ENCODE data around the gene ARHGAP15.

The ARHGAP15 gene

GRCh38 chr2:143691121-143691520 lies 561.9 kb downstream of the ARHGAP15 start:
- no peak for DNase-seq (ENCODE audit: low read depth)

GRCh38 chr2:143692162-143692561 lies 562.9 kb downstream of the ARHGAP15 start:
- no peak for DNase-seq (ENCODE audit: low read depth)

GRCh38 chr2:143692967-143693366 lies 563.7 kb downstream of the ARHGAP15 start:
- no peak for DNase-seq (ENCODE audit: low read depth)

- DNase-seq (ENCODE audit: low read depth): no peak
Observed at GRCh38 chr2:143694335-143694734, 565.1 kb downstream of the ARHGAP15 start.

GRCh38 chr2:143696651-143697050 lies 567.4 kb downstream of the ARHGAP15 start:
- no peak for DNase-seq (ENCODE audit: low read depth)

GRCh38 chr2:143697744-143698143 lies 568.5 kb downstream of the ARHGAP15 start:
- DNase-seq (ENCODE audit: low read depth): no peak

GRCh38 chr2:143698352-143698751 lies 569.1 kb downstream of the ARHGAP15 start:
- no peak for DNase-seq (ENCODE audit: low read depth)

GRCh38 chr2:143698888-143699570 lies 569.8 kb downstream of the ARHGAP15 start:
- no peak for DNase-seq (ENCODE audit: low read depth)

- DNase-seq (ENCODE audit: low read depth): peak; percentile 37
Observed at GRCh38 chr2:143700865-143701264, 571.6 kb downstream of the ARHGAP15 start.

GRCh38 chr2:143701785-143702184 lies 572.6 kb downstream of the ARHGAP15 start:
- no peak for DNase-seq (ENCODE audit: low read depth)

- DNase-seq (ENCODE audit: low read depth): no peak
Observed at GRCh38 chr2:143702931-143703330, 573.7 kb downstream of the ARHGAP15 start.

GRCh38 chr2:143704451-143705106 lies 575.4 kb downstream of the ARHGAP15 start:
- no peak for DNase-seq (ENCODE audit: low read depth)

GRCh38 chr2:143705108-143705707 lies 576.0 kb downstream of the ARHGAP15 start:
- no peak for DNase-seq (ENCODE audit: low read depth)

GRCh38 chr2:143706354-143706753 lies 577.1 kb downstream of the ARHGAP15 start:
- no peak for DNase-seq (ENCODE audit: low read depth)

- DNase-seq (ENCODE audit: low read depth): no peak
Observed at GRCh38 chr2:143708682-143709081, 579.5 kb downstream of the ARHGAP15 start.

- DNase-seq (ENCODE audit: low read depth): no peak
Observed at GRCh38 chr2:143710196-143710595, 581.0 kb downstream of the ARHGAP15 start.

- DNase-seq (ENCODE audit: low read depth): no peak
Observed at GRCh38 chr2:143710879-143711278, 581.7 kb downstream of the ARHGAP15 start.

GRCh38 chr2:143716522-143716921 lies 587.3 kb downstream of the ARHGAP15 start:
- no peak for DNase-seq (ENCODE audit: low read depth)

GRCh38 chr2:143717053-143717452 lies 587.8 kb downstream of the ARHGAP15 start:
- DNase-seq (ENCODE audit: low read depth): no peak

GRCh38 chr2:143717536-143718168 lies 588.4 kb downstream of the ARHGAP15 start:
- no peak for DNase-seq (ENCODE audit: low read depth)

GRCh38 chr2:143718745-143719144 lies 589.5 kb downstream of the ARHGAP15 start:
- no peak for DNase-seq (ENCODE audit: low read depth)

GRCh38 chr2:143719406-143719805 lies 590.2 kb downstream of the ARHGAP15 start:
- no peak for DNase-seq (ENCODE audit: low read depth)

- no peak for DNase-seq (ENCODE audit: low read depth)
Observed at GRCh38 chr2:143720095-143720664, 591.0 kb downstream of the ARHGAP15 start.

Measured in GM04503 (cell line).